Activated B cell treated with CpG ODN at 0.5 μM for 24 hours (primary cell): ENCODE data around the gene C10orf71. TPM values are rescaled to one million over a fixed set of nuclear protein-coding genes. Genes with fewer than 3 reads are reported as not detected.

ENCODE experiments used
- ATAC-seq: fragments of 200-7000 bp; cut with Tn5 transposase; one replicate; pipeline ENCODE4 v1.10.0; 2021; ENCODE audit warnings: low read depth, mild to moderate bottlenecking, moderate library complexity
- CTCF ChIA-PET: fragments of 350-600 bp; sonication (Branson Sonifier 250); formaldehyde crosslinking; loops from one replicate; lab custom pipeline; 2021; ENCODE audit warnings: antibody characterized with exemption; lab: Charles Lee
- POLR2A ChIA-PET: fragments of 350-600 bp; sonication (Branson Sonifier 250); formaldehyde crosslinking; loops from one replicate; lab custom pipeline; 2021; ENCODE audit warnings: antibody characterized with exemption; lab: Charles Lee
- DNase-seq: peaks from one replicate; pipeline ENCODE4 v3.0.0; 2022
- H3K27ac Mint-ChIP-seq: one replicate; pipeline ENCODE4 v1.8.0; 2020; ENCODE audit warnings: mixed read lengths
- H3K27me3 Mint-ChIP-seq: one replicate; pipeline ENCODE4 v1.8.0; 2021; ENCODE audit warnings: mixed read lengths
- H3K36me3 Mint-ChIP-seq: one replicate; pipeline ENCODE4 v1.8.0; 2021; ENCODE audit warnings: low read depth, mixed read lengths
- H3K4me1 Mint-ChIP-seq: one replicate; pipeline ENCODE4 v1.8.0; 2021; ENCODE audit warnings: mixed read lengths
- H3K4me3 Mint-ChIP-seq: one replicate; pipeline ENCODE4 v1.8.0; 2020; ENCODE audit warnings: mild to moderate bottlenecking, mixed read lengths
- H3K9me3 Mint-ChIP-seq: one replicate; pipeline ENCODE4 v1.8.0; 2020; ENCODE audit warnings: mixed read lengths
- CTCF ChIP-seq: fragments of 200-600 bp; IDR thresholded peaks from one replicate; pipeline ENCODE4 v1.8.0; 2022; ENCODE audit warnings: antibody characterized with exemption, mild to moderate bottlenecking
- intact Hi-C: fragments of 100-400 bp; cut with micrococcal nuclease; formaldehyde crosslinking; loops from one replicate; pipeline ENCODE4 v1.15.1; 2024
- total RNA-seq: library from RNA; stranded (reverse); gene quantifications from 2 replicates; pipeline ENCODE4 v1.2.3, GENCODE V29; 2022

Gene C10orf71
- not detected in 2 replicates for total RNA-seq

- H3K27ac Mint-ChIP-seq: no peak within 1 kb of the TSS
- ATAC-seq (no peak), DNase-seq (no peak)
- ChIA-PET POLR2A (interaction anchor here (0.8 kb wide), 1 partner anchor 11 kb away, joined by 3 read pairs; no protein-coding TSS in a partner anchor), CTCF (no interaction called here)
- no peak within 1 kb of the TSS for H3K4me3 Mint-ChIP-seq
- TF ChIP-seq CTCF: no peak
- H3K9me3 Mint-ChIP-seq: no peaks in the 10 kb centered on the region
- intact Hi-C loops: loop anchor here (1.0 kb wide), 1 partner anchor 22 kb away; no protein-coding TSS in a partner anchor
- H3K36me3 Mint-ChIP-seq: no peaks in the 10 kb centered on the region
- H3K4me1 Mint-ChIP-seq: peaks cover 23% of the 10 kb centered on the region
- no peaks in the 10 kb centered on the region for H3K27me3 Mint-ChIP-seq
These were observed at the start of gene C10orf71 for GRCh38 chr10:49298983-49299815. Gene C10orf71 (plus strand): TSS chr10:49299170. CDS start chr10:49322546, 23,376 bp downstream.

GRCh38 chr10:49252313-49253034 is 46.5 kb upstream of the C10orf71 start:
- Mint-ChIP-seq H3K27ac (no peak overlapping the region), H3K4me1 (no peaks in the 10 kb centered on the region), H3K4me3 (no peak overlapping the region), H3K9me3 (no peaks in the 10 kb centered on the region), H3K27me3 (no peaks in the 10 kb centered on the region), H3K36me3 (no peaks in the 10 kb centered on the region)
- intact Hi-C loops: no loop called here
- no peak for TF ChIP-seq CTCF
- ATAC-seq: no peak
- POLR2A ChIA-PET: no interaction called here
- CTCF ChIA-PET: no interaction called here
- DNase-seq: no peak

- H3K36me3 Mint-ChIP-seq: no peaks in the 10 kb centered on the region
- ChIA-PET POLR2A (no interaction called here), CTCF (no interaction called here)
- no peaks in the 10 kb centered on the region for H3K4me1 Mint-ChIP-seq
- DNase-seq (no peak), ATAC-seq (no peak)
- H3K9me3 Mint-ChIP-seq: no peaks in the 10 kb centered on the region
- no peak overlapping the region for H3K4me3 Mint-ChIP-seq
- no peak for TF ChIP-seq CTCF
- no peaks in the 10 kb centered on the region for H3K27me3 Mint-ChIP-seq
- H3K27ac Mint-ChIP-seq: no peak overlapping the region
- intact Hi-C loops: no loop called here
These were observed 45.5 kb upstream of the C10orf71 start for GRCh38 chr10:49253340-49253906.

- ChIA-PET POLR2A (no interaction called here), CTCF (no interaction called here)
- Mint-ChIP-seq H3K4me1 (no peaks in the 10 kb centered on the region), H3K4me3 (no peak overlapping the region), H3K9me3 (no peaks in the 10 kb centered on the region), H3K27ac (no peak overlapping the region), H3K36me3 (no peaks in the 10 kb centered on the region), H3K27me3 (no peaks in the 10 kb centered on the region)
- ATAC-seq: no peak
- no peak for DNase-seq
- no peak for TF ChIP-seq CTCF
- intact Hi-C loops: no loop called here
These were observed 44.8 kb upstream of the C10orf71 start for GRCh38 chr10:49254150-49254549.
